ENCODE data around the gene OTOF.

DNA sequence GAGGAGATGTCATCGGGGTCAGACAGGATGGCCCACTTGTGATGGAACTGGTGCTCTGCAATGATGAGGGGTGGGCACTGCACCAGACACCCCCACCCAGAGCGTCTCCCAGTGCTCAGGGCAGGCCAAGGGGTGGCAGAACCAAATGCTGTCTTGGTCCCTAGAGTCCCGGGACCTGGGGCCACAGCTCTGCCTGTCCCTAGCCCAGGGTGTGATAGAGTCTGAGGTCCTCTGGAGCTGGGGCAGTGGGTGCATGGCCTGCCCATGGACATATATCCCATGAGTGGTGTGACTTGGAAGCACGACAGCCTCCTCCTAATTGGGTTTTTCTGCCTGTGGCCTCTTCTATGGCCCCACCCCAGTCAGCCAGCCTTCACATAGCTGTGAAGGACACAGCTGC lies 6.7 kb upstream of the OTOF start:
- TF ChIP-seq, protein P1, sequence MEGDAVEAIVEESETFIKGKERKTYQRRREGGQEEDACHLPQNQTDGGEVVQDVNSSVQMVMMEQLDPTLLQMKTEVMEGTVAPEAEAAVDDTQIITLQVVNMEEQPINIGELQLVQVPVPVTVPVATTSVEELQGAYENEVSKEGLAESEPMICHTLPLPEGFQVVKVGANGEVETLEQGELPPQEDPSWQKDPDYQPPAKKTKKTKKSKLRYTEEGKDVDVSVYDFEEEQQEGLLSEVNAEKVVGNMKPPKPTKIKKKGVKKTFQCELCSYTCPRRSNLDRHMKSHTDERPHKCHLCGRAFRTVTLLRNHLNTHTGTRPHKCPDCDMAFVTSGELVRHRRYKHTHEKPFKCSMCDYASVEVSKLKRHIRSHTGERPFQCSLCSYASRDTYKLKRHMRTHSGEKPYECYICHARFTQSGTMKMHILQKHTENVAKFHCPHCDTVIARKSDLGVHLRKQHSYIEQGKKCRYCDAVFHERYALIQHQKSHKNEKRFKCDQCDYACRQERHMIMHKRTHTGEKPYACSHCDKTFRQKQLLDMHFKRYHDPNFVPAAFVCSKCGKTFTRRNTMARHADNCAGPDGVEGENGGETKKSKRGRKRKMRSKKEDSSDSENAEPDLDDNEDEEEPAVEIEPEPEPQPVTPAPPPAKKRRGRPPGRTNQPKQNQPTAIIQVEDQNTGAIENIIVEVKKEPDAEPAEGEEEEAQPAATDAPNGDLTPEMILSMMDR (IDR thresholded peaks at IDR 0.05): no peak
- no peak for TF ChIP-seq POLR2A (IDR thresholded peaks at IDR 0.05)
